Measurements from ENCODE around the gene UTRN. TPM values are rescaled to one million over a fixed set of nuclear protein-coding genes. Genes with fewer than 3 reads are reported as not detected.

The UTRN gene
- total RNA-seq, 2 experiments from 2014 or later: 143 to 153 TPM

DNA sequence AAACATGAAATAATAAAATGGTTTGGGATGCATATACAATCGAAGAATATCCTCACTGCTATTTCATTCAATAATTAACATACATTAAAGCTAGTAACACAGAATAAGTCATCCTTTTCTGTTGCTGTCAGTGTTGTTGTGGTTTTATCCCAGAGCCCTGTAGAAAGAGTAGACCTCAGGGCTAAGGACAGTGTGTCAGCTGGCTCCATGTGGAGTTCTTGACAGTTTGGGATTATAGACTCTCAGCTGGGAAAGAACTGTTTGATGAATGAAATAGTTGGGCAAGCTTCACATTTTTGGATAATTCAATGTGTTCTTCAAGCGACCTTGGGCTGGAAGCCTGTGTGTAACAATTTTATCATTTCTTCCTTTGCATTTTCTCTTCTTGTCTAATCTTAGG, 10.1 kb downstream of the UTRN start:
- Histone ChIP-seq H3K36me3 (ENCODE audit: insufficient read depth, low read length) (no peaks in the 10 kb centered on the region), H3K27me3 (ENCODE audit: control insufficient read depth in 1 of 2, insufficient read depth in 2 of 2, low read length in 2 of 2) (no peaks in the 10 kb centered on the region), H3K4me3 (ENCODE audit: low read length) (no peak overlapping the region), H3K27ac (ENCODE audit: low read depth in 1 of 2, low read length in 2 of 2) (no peak overlapping the region), H3K9me3 (ENCODE audit: control insufficient read depth in 1 of 2, insufficient read depth in 1 of 2, low read length in 2 of 2) (no peaks in the 10 kb centered on the region), H3K4me1 (ENCODE audit: insufficient read depth, low read length) (no peaks in the 10 kb centered on the region)
- DNase-seq (no peak), ATAC-seq (ENCODE audit: poor library complexity) (no peak)
- CTCF ChIA-PET: no interaction called here
- Mint-ChIP-seq H3K4me1 (ENCODE audit: low read depth) (no peaks in the 10 kb centered on the region), H3K36me3 (ENCODE audit: low read depth) (no peaks in the 10 kb centered on the region), H3K27ac (no peak overlapping the region), H3K9me3 (no peaks in the 10 kb centered on the region), H3K27me3 (no peaks in the 10 kb centered on the region), H3K4me3 (no peak overlapping the region)
- TF ChIP-seq, protein P1, sequence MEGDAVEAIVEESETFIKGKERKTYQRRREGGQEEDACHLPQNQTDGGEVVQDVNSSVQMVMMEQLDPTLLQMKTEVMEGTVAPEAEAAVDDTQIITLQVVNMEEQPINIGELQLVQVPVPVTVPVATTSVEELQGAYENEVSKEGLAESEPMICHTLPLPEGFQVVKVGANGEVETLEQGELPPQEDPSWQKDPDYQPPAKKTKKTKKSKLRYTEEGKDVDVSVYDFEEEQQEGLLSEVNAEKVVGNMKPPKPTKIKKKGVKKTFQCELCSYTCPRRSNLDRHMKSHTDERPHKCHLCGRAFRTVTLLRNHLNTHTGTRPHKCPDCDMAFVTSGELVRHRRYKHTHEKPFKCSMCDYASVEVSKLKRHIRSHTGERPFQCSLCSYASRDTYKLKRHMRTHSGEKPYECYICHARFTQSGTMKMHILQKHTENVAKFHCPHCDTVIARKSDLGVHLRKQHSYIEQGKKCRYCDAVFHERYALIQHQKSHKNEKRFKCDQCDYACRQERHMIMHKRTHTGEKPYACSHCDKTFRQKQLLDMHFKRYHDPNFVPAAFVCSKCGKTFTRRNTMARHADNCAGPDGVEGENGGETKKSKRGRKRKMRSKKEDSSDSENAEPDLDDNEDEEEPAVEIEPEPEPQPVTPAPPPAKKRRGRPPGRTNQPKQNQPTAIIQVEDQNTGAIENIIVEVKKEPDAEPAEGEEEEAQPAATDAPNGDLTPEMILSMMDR (IDR thresholded peaks at IDR 0.05): no peak
- POLR2A ChIA-PET: no interaction called here
- intact Hi-C loops (cut with DNase I, micrococcal nuclease): no loop called here

DNA sequence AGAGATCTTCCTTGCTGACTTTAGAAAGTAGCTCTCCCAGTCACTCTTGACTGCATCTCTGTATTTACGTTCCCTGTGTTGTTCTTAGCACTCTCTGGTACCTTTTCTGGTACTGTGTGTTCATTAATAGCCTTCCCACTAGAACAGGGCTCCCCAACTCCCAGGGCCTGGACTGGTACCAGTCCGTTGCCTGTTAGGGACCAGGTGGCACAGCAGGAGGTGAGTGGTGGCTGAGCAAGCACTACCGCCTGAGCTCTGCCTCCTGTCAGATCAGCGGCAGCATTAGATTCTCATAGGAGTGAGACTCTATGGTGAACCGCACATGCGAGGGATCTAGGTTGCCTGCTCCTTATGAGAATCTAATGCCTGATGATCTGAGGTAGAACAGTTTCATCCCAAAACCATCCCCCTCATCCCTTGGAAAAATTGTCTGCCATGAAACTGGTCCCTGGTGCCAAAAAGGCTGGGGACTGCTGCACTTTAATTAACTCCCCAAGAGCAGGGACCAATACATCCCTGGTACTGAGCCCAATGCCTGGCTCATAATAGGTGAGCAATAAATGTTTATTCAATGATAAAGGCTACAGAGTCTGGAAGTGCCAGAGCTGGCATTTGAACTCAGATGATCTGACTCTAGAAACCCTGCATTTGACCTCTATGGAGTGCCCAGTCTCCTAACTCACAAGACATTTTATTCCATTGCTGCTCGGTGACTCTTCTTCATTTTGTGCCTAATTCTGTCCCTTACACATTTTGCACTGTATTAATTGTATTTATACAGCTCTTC, 11.0 kb downstream of the UTRN start:
- H3K36me3 Mint-ChIP-seq (ENCODE audit: low read depth): no peaks in the 10 kb centered on the region

DNA sequence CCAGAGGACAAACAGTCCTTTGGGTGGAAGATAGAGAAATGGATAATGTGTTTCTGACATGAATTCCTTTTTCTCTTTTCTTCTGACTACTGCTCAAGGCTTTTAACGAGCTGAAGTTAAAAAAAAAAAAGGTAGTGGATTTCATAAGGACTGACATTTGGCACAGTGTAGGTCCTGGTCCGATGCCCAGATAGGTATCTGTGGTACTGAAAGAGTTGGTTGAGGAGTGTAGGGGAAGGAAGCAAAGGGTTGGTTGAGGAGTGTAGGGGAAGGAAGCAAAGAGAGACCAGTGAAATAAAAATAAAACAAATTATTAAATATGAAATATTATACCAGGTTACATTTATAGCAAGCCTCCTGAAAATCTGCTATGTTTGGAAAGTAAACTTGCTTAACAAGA, 11.8 kb downstream of the UTRN start:
- no peak for DNase-seq
- Histone ChIP-seq H3K4me1 (ENCODE audit: insufficient read depth, low read length) (no peaks in the 10 kb centered on the region), H3K9me3 (ENCODE audit: control insufficient read depth in 1 of 2, insufficient read depth in 1 of 2, low read length in 2 of 2) (no peaks in the 10 kb centered on the region), H3K27me3 (ENCODE audit: control insufficient read depth in 1 of 2, insufficient read depth in 2 of 2, low read length in 2 of 2) (no peaks in the 10 kb centered on the region), H3K36me3 (ENCODE audit: insufficient read depth, low read length) (no peaks in the 10 kb centered on the region), H3K27ac (ENCODE audit: low read depth in 1 of 2, low read length in 2 of 2) (no peak overlapping the region), H3K4me3 (ENCODE audit: low read length) (no peak overlapping the region)
- intact Hi-C loops (cut with DNase I, micrococcal nuclease): no loop called here
- ChIA-PET CTCF (no interaction called here), POLR2A (no interaction called here)
- TF ChIP-seq, protein P1 (IDR thresholded peaks at IDR 0.05): no peak
- Mint-ChIP-seq H3K27me3 (no peaks in the 10 kb centered on the region), H3K36me3 (ENCODE audit: low read depth) (no peaks in the 10 kb centered on the region), H3K9me3 (no peaks in the 10 kb centered on the region), H3K4me3 (no peak overlapping the region), H3K4me1 (ENCODE audit: low read depth) (no peaks in the 10 kb centered on the region), H3K27ac (no peak overlapping the region)
- no peak for ATAC-seq (ENCODE audit: poor library complexity)

More for the DNA sequence above, 11.0 kb downstream of the UTRN start:
- Mint-ChIP-seq H3K27ac (no peak overlapping the region), H3K4me3 (no peak overlapping the region), H3K9me3 (no peaks in the 10 kb centered on the region), H3K27me3 (no peaks in the 10 kb centered on the region), H3K4me1 (ENCODE audit: low read depth) (no peaks in the 10 kb centered on the region)
- Histone ChIP-seq H3K9me3 (ENCODE audit: control insufficient read depth in 1 of 2, insufficient read depth in 1 of 2, low read length in 2 of 2) (no peaks in the 10 kb centered on the region), H3K4me3 (ENCODE audit: low read length) (no peak overlapping the region), H3K4me1 (ENCODE audit: insufficient read depth, low read length) (no peaks in the 10 kb centered on the region), H3K27ac (ENCODE audit: low read depth in 1 of 2, low read length in 2 of 2) (no peak overlapping the region), H3K36me3 (ENCODE audit: insufficient read depth, low read length) (no peaks in the 10 kb centered on the region), H3K27me3 (ENCODE audit: control insufficient read depth in 1 of 2, insufficient read depth in 2 of 2, low read length in 2 of 2) (no peaks in the 10 kb centered on the region)
- DNase-seq (no peak), ATAC-seq (ENCODE audit: poor library complexity) (no peak)
- ChIA-PET POLR2A (no interaction called here), CTCF (no interaction called here)
- intact Hi-C loops (cut with DNase I, micrococcal nuclease): no loop called here
- TF ChIP-seq, protein P1 (IDR thresholded peaks at IDR 0.05): no peak
